ENCODE results near the gene INPP5D.

The INPP5D gene

GRCh38 chr2:233130481-233131020 lies 70.4 kb downstream of the INPP5D start:
- Histone ChIP-seq H2AFZ (ENCODE audit: low read depth, low read length) (no peak overlapping the region), H3K4me1 (ENCODE audit: low read length) (peaks cover 3% of the 10 kb centered on the region; the same call in 1 of the 2 replicates), H3K4me2 (ENCODE audit: low read length) (no peak overlapping the region), H3K27me3 (ENCODE audit: low read depth, low read length) (no peaks in the 10 kb centered on the region), H4K20me1 (ENCODE audit: insufficient read depth, low read length) (no peaks in the 10 kb centered on the region), H3K79me2 (ENCODE audit: low read length) (peaks cover 36% of the 10 kb centered on the region), H3K27ac (ENCODE audit: low read length) (no peak overlapping the region), H3K36me3 (replicated peaks; ENCODE audit: low read depth, low read length) (peaks cover 66% of the 10 kb centered on the region), H3K4me3 (ENCODE audit: low read length) (no peak overlapping the region), H3K9me3 (ENCODE audit: insufficient read depth, low read length) (no peaks in the 10 kb centered on the region), H3K9ac (ENCODE audit: low read length) (no peak overlapping the region)
- TF ChIP-seq CTCF (IDR thresholded peaks at IDR 0.05; ENCODE audit: low read depth, low read length) (no peak), EZH2phosphoT487 (IDR thresholded peaks at IDR 0.05; ENCODE audit: low read depth) (no peak)

- Histone ChIP-seq H3K4me1 (ENCODE audit: low read length) (no peaks in the 10 kb centered on the region), H4K20me1 (ENCODE audit: insufficient read depth, low read length) (no peaks in the 10 kb centered on the region), H3K4me2 (ENCODE audit: low read length) (no peak overlapping the region), H3K27ac (ENCODE audit: low read length) (no peak overlapping the region), H3K9ac (ENCODE audit: low read length) (no peak overlapping the region), H3K79me2 (ENCODE audit: low read length) (peaks cover 21% of the 10 kb centered on the region), H3K36me3 (replicated peaks; ENCODE audit: low read depth, low read length) (peaks cover 61% of the 10 kb centered on the region), H3K9me3 (ENCODE audit: insufficient read depth, low read length) (no peaks in the 10 kb centered on the region), H3K27me3 (ENCODE audit: low read depth, low read length) (no peaks in the 10 kb centered on the region), H3K4me3 (ENCODE audit: low read length) (no peak overlapping the region), H2AFZ (ENCODE audit: low read depth, low read length) (no peak overlapping the region)
- TF ChIP-seq EZH2phosphoT487 (IDR thresholded peaks at IDR 0.05; ENCODE audit: low read depth) (no peak), CTCF (IDR thresholded peaks at IDR 0.05; ENCODE audit: low read depth, low read length) (no peak)
These were observed 72.0 kb downstream of the INPP5D start for GRCh38 chr2:233131936-233132720.

GRCh38 chr2:233133239-233133638 lies 73.1 kb downstream of the INPP5D start:
- H2AFZ ChIP-seq (ENCODE audit: low read depth, low read length), result no peak overlapping the region
- no peaks in the 10 kb centered on the region for H4K20me1 ChIP-seq (ENCODE audit: insufficient read depth, low read length)
- no peaks in the 10 kb centered on the region for H3K27me3 ChIP-seq (ENCODE audit: low read depth, low read length)
- H3K9me3 ChIP-seq (ENCODE audit: insufficient read depth, low read length), result no peaks in the 10 kb centered on the region
- H3K36me3 ChIP-seq (replicated peaks; ENCODE audit: low read depth, low read length), result peaks cover 60% of the 10 kb centered on the region
- no peaks in the 10 kb centered on the region for H3K4me1 ChIP-seq (ENCODE audit: low read length)
- TF ChIP-seq EZH2phosphoT487 (IDR thresholded peaks at IDR 0.05; ENCODE audit: low read depth), result no peak
- no peak for TF ChIP-seq CTCF (IDR thresholded peaks at IDR 0.05; ENCODE audit: low read depth, low read length)
- peaks cover 20% of the 10 kb centered on the region for H3K79me2 ChIP-seq (ENCODE audit: low read length)
- no peak overlapping the region for H3K9ac ChIP-seq (ENCODE audit: low read length)
- H3K27ac ChIP-seq (ENCODE audit: low read length), result no peak overlapping the region
- H3K4me2 ChIP-seq (ENCODE audit: low read length), result no peak overlapping the region
- no peak overlapping the region for H3K4me3 ChIP-seq (ENCODE audit: low read length)

GRCh38 chr2:233135421-233135820 lies 75.3 kb downstream of the INPP5D start:
- Histone ChIP-seq H4K20me1 (ENCODE audit: insufficient read depth, low read length) (no peaks in the 10 kb centered on the region), H3K4me1 (ENCODE audit: low read length) (no peaks in the 10 kb centered on the region), H3K27me3 (ENCODE audit: low read depth, low read length) (no peaks in the 10 kb centered on the region), H3K4me2 (ENCODE audit: low read length) (no peak overlapping the region), H3K4me3 (ENCODE audit: low read length) (no peak overlapping the region), H3K27ac (ENCODE audit: low read length) (no peak overlapping the region), H3K9me3 (ENCODE audit: insufficient read depth, low read length) (no peaks in the 10 kb centered on the region), H2AFZ (ENCODE audit: low read depth, low read length) (no peak overlapping the region), H3K36me3 (replicated peaks; ENCODE audit: low read depth, low read length) (peaks cover 53% of the 10 kb centered on the region), H3K9ac (ENCODE audit: low read length) (no peak overlapping the region), H3K79me2 (ENCODE audit: low read length) (peaks cover 13% of the 10 kb centered on the region)
- TF ChIP-seq EZH2phosphoT487 (IDR thresholded peaks at IDR 0.05; ENCODE audit: low read depth) (no peak), CTCF (IDR thresholded peaks at IDR 0.05; ENCODE audit: low read depth, low read length) (no peak)

All from OCI-LY3 (cell line).